HepG2 (cell line): ENCODE data around the gene DLG2. TPM values are rescaled to one million over a fixed set of nuclear protein-coding genes. Genes with fewer than 3 reads are reported as not detected.
A peak's percentile ranks its signal among the peaks of the same experiment; 100 is the strongest.

Experiments used
- ATF7 ChIP-seq, 2 experiments: fragments of 450-650 bp in 1 of 2; sonication (generic) in 1 of 2; formaldehyde crosslinking in 1 of 2; IDR thresholded peaks; 2 replicates each; pipeline versions ENCODE4 v1.4.0 to v1.6.1; 2016 to 2020; ENCODE audit warnings: antibody characterized with exemption in 1 of 2, mild to moderate bottlenecking in 1 of 2, missing genetic modification reagents in 1 of 2
- BRD4 ChIP-seq: sonication (generic); formaldehyde crosslinking; IDR thresholded peaks from 2 replicates; pipeline ENCODE4 v1.4.0; 2020; ENCODE audit warnings: missing genetic modification reagents
- NFATC3 ChIP-seq: sonication (generic); formaldehyde crosslinking; IDR thresholded peaks from 2 replicates; pipeline ENCODE4 v1.5.1; 2020; ENCODE audit warnings: mild to moderate bottlenecking, missing genetic modification reagents
- NFKBIZ ChIP-seq: IDR thresholded peaks from 2 replicates; pipeline ENCODE4 v1.6.1; 2018; ENCODE audit warnings: missing genetic modification reagents, missing compliant biosample characterization
- RARG ChIP-seq: sonication (generic); formaldehyde crosslinking; IDR thresholded peaks from 2 replicates; pipeline ENCODE4 v1.4.0; 2020; ENCODE audit warnings: low read depth, mild to moderate bottlenecking, missing genetic modification reagents
- ZBTB1 ChIP-seq: sonication (generic); formaldehyde crosslinking; IDR thresholded peaks from 2 replicates; pipeline ENCODE4 v1.4.0; 2020; ENCODE audit warnings: missing genetic modification reagents, borderline replicate concordance
- ZBTB38 ChIP-seq: sonication (generic); formaldehyde crosslinking; IDR thresholded peaks from 2 replicates; pipeline ENCODE4 v1.5.1; 2020; ENCODE audit warnings: mild to moderate bottlenecking, missing genetic modification reagents
- ZBTB7B ChIP-seq: sonication (generic); formaldehyde crosslinking; IDR thresholded peaks from 2 replicates; pipeline ENCODE4 v1.4.0; 2020; ENCODE audit warnings: missing genetic modification reagents
- ZNF451 ChIP-seq: sonication (generic); formaldehyde crosslinking; IDR thresholded peaks from 2 replicates; pipeline ENCODE4 v1.5.0; 2020; ENCODE audit warnings: mild to moderate bottlenecking, missing genetic modification reagents
- ZNF562 ChIP-seq: sonication (generic); formaldehyde crosslinking; IDR thresholded peaks from 2 replicates; pipeline ENCODE4 v1.8.0; 2022; ENCODE audit warnings: missing genetic modification reagents, borderline replicate concordance
- ZNF563 ChIP-seq: sonication (generic); formaldehyde crosslinking; IDR thresholded peaks from 2 replicates; pipeline ENCODE4 v1.8.0; 2022; ENCODE audit warnings: mild to moderate bottlenecking, moderate library complexity, missing genetic modification reagents
- ZNF605 ChIP-seq: sonication (generic); formaldehyde crosslinking; IDR thresholded peaks from 2 replicates; pipeline ENCODE4 v1.8.0; 2022; ENCODE audit warnings: mild to moderate bottlenecking, missing genetic modification reagents
- polyA plus RNA-seq, 8 experiments: library from polyadenylated mRNA; depleted of rRNA in 3 of 8; stranded (reverse) in 7 of 8; unstranded in 1 of 8; fragments of >200 nt; fragmentation: Illumina TruSeq in 4 of 8; extraction: Trizol in 4 of 8; gene quantifications; 2 replicates each; pipeline versions ENCODE4 v1.2.1 to v1.2.3, GENCODE V29; 2011 to 2016; ENCODE audit warnings: low read depth in 4 of 8, missing spikeins in 1 of 8, mixed read lengths in 1 of 8; ENCODE audit not compliant: insufficient read depth in 1 of 8
- total RNA-seq, 5 experiments: library from RNA; depleted of rRNA; stranded (reverse); fragments of >200 nt; fragmentation: Illumina TruSeq; extraction: Trizol; gene quantifications; 2 replicates each; pipeline ENCODE4 v1.2.3, GENCODE V29; 2016; ENCODE audit warnings: low read depth in 1 of 5
- TF ChIP-seq, protein P1 (sequence below): sonication (generic); formaldehyde crosslinking; IDR thresholded peaks from 2 replicates; pipeline ENCODE4 v1.4.0; 2020; ENCODE audit warnings: low read depth, missing genetic modification reagents
- TF ChIP-seq, protein P2 (sequence below): sonication (generic); formaldehyde crosslinking; IDR thresholded peaks from 2 replicates; pipeline ENCODE4 v1.4.0; 2020; ENCODE audit warnings: missing genetic modification reagents
- TF ChIP-seq, protein P3 (sequence below): sonication (generic); formaldehyde crosslinking; IDR thresholded peaks from 2 replicates; pipeline ENCODE4 v1.4.0; 2020; ENCODE audit warnings: missing genetic modification reagents, borderline replicate concordance
- TF ChIP-seq, protein P4 (sequence below): IDR thresholded peaks from 2 replicates; pipeline ENCODE4 v1.6.1; 2016

DLG2 gene
- total and polyA plus RNA-seq, 2 of the 13 experiments (the other 11 are each of a cell fraction or from before 2014, with no cell fraction given), result 0.46 to 1.0 TPM

DNA sequence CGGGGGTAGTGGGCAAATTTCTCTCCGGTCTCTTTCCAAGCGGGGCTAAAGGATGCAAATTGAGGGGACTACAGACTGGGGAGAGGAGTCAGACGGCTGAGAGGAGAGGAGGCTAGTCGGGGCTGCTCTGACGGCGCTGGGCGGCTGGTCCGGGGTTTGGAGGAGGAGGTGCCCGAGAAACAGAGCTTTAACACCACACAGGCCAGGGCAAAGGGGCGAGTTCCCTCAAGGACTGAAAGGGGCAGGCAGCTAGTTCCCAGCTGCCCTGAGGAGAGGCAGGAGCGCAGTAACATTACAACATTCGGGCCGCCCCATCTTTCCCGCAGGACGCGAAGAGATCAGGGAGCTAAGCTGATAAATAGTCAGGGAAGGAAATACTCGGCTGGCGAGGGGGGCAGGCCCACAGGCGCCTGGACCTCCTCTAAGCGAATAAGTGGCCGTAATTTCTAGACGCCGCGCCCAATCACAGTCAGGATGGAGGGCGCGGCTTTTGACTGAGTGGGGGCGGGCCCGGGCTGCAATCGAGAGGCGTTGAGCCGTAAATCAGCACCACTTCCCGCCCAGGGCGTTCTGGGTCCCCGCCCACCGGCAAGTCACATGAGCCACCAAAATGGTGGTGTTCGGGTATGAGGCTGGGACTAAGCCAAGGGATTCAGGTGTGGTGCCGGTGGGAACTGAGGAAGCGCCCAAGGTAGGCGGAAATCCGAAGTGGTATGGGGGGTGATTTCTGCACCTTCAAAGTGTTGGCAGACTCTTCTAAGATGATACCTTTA, 1.0 kb upstream of the DLG2 start, which contains the start of gene TMEM126B (continued):
- TF ChIP-seq, protein P1, sequence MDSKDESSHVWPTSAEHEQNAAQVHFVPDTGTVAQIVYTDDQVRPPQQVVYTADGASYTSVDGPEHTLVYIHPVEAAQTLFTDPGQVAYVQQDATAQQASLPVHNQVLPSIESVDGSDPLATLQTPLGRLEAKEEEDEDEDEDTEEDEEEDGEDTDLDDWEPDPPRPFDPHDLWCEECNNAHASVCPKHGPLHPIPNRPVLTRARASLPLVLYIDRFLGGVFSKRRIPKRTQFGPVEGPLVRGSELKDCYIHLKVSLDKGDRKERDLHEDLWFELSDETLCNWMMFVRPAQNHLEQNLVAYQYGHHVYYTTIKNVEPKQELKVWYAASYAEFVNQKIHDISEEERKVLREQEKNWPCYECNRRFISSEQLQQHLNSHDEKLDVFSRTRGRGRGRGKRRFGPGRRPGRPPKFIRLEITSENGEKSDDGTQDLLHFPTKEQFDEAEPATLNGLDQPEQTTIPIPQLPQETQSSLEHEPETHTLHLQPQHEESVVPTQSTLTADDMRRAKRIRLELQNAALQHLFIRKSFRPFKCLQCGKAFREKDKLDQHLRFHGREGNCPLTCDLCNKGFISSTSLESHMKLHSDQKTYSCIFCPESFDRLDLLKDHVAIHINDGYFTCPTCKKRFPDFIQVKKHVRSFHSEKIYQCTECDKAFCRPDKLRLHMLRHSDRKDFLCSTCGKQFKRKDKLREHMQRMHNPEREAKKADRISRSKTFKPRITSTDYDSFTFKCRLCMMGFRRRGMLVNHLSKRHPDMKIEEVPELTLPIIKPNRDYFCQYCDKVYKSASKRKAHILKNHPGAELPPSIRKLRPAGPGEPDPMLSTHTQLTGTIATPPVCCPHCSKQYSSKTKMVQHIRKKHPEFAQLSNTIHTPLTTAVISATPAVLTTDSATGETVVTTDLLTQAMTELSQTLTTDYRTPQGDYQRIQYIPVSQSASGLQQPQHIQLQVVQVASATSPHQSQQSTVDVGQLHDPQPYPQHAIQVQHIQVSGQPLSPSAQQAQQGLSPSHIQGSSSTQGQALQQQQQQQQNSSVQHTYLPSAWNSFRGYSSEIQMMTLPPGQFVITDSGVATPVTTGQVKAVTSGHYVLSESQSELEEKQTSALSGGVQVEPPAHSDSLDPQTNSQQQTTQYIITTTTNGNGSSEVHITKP (CRISPR knock-in tag), result no peak; the same call in 1 of the 2 replicates
- TF ChIP-seq RARG (CRISPR knock-in tag) (peak; percentile 64; the same call in 1 of the 2 replicates), NFKBIZ (CRISPR knock-in tag) (0 out of 2 replicates have a peak, but pooled peaks have one; percentile 51), NFATC3 (CRISPR knock-in tag) (no peak), BRD4 (CRISPR knock-in tag) (no peak), ZNF451 (CRISPR knock-in tag) (no peak), ZNF562 (CRISPR knock-in tag) (no peak), ATF7 (IDR thresholded peaks at IDR 0.05) (no peak), ATF7 (CRISPR knock-in tag; IDR thresholded peaks at IDR 0.05) (no peak), ZBTB38 (CRISPR knock-in tag) (no peak), ZBTB1 (CRISPR knock-in tag) (no peak), ZBTB7B (no peak; the same call in 1 of the 2 replicates), ZNF605 (CRISPR knock-in tag) (no peak), ZNF563 (CRISPR knock-in tag) (no peak)
- TF ChIP-seq, protein P2, sequence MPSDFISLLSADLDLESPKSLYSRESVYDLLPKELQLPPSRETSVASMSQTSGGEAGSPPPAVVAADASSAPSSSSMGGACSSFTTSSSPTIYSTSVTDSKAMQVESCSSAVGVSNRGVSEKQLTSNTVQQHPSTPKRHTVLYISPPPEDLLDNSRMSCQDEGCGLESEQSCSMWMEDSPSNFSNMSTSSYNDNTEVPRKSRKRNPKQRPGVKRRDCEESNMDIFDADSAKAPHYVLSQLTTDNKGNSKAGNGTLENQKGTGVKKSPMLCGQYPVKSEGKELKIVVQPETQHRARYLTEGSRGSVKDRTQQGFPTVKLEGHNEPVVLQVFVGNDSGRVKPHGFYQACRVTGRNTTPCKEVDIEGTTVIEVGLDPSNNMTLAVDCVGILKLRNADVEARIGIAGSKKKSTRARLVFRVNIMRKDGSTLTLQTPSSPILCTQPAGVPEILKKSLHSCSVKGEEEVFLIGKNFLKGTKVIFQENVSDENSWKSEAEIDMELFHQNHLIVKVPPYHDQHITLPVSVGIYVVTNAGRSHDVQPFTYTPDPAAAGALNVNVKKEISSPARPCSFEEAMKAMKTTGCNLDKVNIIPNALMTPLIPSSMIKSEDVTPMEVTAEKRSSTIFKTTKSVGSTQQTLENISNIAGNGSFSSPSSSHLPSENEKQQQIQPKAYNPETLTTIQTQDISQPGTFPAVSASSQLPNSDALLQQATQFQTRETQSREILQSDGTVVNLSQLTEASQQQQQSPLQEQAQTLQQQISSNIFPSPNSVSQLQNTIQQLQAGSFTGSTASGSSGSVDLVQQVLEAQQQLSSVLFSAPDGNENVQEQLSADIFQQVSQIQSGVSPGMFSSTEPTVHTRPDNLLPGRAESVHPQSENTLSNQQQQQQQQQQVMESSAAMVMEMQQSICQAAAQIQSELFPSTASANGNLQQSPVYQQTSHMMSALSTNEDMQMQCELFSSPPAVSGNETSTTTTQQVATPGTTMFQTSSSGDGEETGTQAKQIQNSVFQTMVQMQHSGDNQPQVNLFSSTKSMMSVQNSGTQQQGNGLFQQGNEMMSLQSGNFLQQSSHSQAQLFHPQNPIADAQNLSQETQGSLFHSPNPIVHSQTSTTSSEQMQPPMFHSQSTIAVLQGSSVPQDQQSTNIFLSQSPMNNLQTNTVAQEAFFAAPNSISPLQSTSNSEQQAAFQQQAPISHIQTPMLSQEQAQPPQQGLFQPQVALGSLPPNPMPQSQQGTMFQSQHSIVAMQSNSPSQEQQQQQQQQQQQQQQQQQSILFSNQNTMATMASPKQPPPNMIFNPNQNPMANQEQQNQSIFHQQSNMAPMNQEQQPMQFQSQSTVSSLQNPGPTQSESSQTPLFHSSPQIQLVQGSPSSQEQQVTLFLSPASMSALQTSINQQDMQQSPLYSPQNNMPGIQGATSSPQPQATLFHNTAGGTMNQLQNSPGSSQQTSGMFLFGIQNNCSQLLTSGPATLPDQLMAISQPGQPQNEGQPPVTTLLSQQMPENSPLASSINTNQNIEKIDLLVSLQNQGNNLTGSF (CRISPR knock-in tag), result peak; percentile 30; the same call in 1 of the 2 replicates
- TF ChIP-seq, protein P3, sequence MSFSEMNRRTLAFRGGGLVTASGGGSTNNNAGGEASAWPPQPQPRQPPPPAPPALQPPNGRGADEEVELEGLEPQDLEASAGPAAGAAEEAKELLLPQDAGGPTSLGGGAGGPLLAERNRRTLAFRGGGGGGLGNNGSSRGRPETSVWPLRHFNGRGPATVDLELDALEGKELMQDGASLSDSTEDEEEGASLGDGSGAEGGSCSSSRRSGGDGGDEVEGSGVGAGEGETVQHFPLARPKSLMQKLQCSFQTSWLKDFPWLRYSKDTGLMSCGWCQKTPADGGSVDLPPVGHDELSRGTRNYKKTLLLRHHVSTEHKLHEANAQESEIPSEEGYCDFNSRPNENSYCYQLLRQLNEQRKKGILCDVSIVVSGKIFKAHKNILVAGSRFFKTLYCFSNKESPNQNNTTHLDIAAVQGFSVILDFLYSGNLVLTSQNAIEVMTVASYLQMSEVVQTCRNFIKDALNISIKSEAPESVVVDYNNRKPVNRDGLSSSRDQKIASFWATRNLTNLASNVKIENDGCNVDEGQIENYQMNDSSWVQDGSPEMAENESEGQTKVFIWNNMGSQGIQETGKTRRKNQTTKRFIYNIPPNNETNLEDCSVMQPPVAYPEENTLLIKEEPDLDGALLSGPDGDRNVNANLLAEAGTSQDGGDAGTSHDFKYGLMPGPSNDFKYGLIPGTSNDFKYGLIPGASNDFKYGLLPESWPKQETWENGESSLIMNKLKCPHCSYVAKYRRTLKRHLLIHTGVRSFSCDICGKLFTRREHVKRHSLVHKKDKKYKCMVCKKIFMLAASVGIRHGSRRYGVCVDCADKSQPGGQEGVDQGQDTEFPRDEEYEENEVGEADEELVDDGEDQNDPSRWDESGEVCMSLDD (CRISPR knock-in tag), result no peak
- TF ChIP-seq, protein P4, sequence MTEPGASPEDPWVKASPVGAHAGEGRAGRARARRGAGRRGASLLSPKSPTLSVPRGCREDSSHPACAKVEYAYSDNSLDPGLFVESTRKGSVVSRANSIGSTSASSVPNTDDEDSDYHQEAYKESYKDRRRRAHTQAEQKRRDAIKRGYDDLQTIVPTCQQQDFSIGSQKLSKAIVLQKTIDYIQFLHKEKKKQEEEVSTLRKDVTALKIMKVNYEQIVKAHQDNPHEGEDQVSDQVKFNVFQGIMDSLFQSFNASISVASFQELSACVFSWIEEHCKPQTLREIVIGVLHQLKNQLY (CRISPR knock-in tag), result no peak
